Natural killer cell (primary cell): ENCODE data around the gene CASP10. TPM values are rescaled to one million over a fixed set of nuclear protein-coding genes. Genes with fewer than 3 reads are reported as not detected.
A peak's percentile ranks its signal among the peaks of the same experiment; 100 is the strongest.

Experiments
- ATAC-seq, 3 donors: fragments of 150-1000 bp in 2 of 3; fragments of 200-7000 bp in 1 of 3; cut with Tn5 transposase; 1 replicate in 1 of 3; 2 replicates in 2 of 3; pipeline ENCODE4 v1.10.0; 2021; ENCODE audit warnings: mild to moderate bottlenecking in 2 of 3, moderate library complexity in 2 of 3
- DNase-seq, 2 donors: peaks; one replicate each; pipeline versions ENCODE4 v3.0.0 to v3.0.0-alpha.2; 2013 to 2021; ENCODE audit warnings: mixed read lengths in 1 of 2
- H3K27ac ChIP-seq: one replicate; pipeline ENCODE4 v1.5.1; 2013; ENCODE audit warnings: mild to moderate bottlenecking, low read length
- H3K27me3 ChIP-seq: one replicate; pipeline ENCODE4 v1.6.1; 2013; ENCODE audit warnings: low read length; ENCODE audit not compliant: control insufficient read depth, insufficient read depth
- H3K36me3 ChIP-seq: one replicate; pipeline ENCODE4 v1.6.1; 2013; ENCODE audit warnings: low read length; ENCODE audit not compliant: control insufficient read depth, insufficient read depth
- H3K4me1 ChIP-seq: one replicate; pipeline ENCODE4 v1.6.1; 2013; ENCODE audit warnings: low read length; ENCODE audit not compliant: control insufficient read depth, insufficient read depth
- H3K4me3 ChIP-seq: one replicate; pipeline ENCODE4 v1.5.1; 2013; ENCODE audit warnings: low read length
- H3K9me3 ChIP-seq: one replicate; pipeline ENCODE4 v1.6.1; 2013; ENCODE audit warnings: low read length; ENCODE audit not compliant: control insufficient read depth, insufficient read depth
- H3K27ac Mint-ChIP-seq, 2 donors: one replicate each; pipeline ENCODE4 v1.8.0; 2022; ENCODE audit warnings: mild to moderate bottlenecking in 2 of 2, mixed read lengths in 2 of 2, moderate library complexity in 1 of 2
- H3K27me3 Mint-ChIP-seq, 2 donors: one replicate each; pipeline ENCODE4 v1.8.0; 2022; ENCODE audit warnings: low read depth in 2 of 2, mixed read lengths in 2 of 2
- H3K36me3 Mint-ChIP-seq: one replicate; pipeline ENCODE4 v1.8.0; 2022; ENCODE audit warnings: mixed read lengths
- H3K4me1 Mint-ChIP-seq, 2 donors: one replicate each; pipeline ENCODE4 v1.8.0; 2022; ENCODE audit warnings: mixed read lengths in 2 of 2
- H3K4me3 Mint-ChIP-seq: one replicate; pipeline ENCODE4 v1.8.0; 2022; ENCODE audit warnings: mild to moderate bottlenecking, moderate library complexity, mixed read lengths
- H3K9me3 Mint-ChIP-seq, 2 donors: one replicate each; pipeline ENCODE4 v1.8.0; 2022; ENCODE audit warnings: mixed read lengths in 2 of 2
- CTCF ChIP-seq: fragments of 200-600 bp; IDR thresholded peaks from one replicate; pipeline ENCODE4 v1.8.0; 2022; ENCODE audit warnings: antibody characterized with exemption
- WGBS: methylation state at CpG from one replicate; pipeline ENCODE4 v1.1.7; 2013; ENCODE audit warnings: missing lambda C conversion rate; ENCODE audit not compliant: insufficient coverage; 5-methylcytosine and 5-hydroxymethylcytosine counted together
- intact Hi-C: fragments of 100-400 bp; cut with micrococcal nuclease; formaldehyde crosslinking; loops from one replicate; pipeline ENCODE4 v1.14.2; 2022
- total RNA-seq, 4 donors: library from RNA; stranded (reverse); fragments of 120-200 nt in 1 of 4; gene quantifications; one replicate each; pipeline versions ENCODE4 v1.2.3 to v1.2.4, GENCODE V29; 2013 to 2022

CASP10 gene
- total RNA-seq, 3 donors from 2014 or later (not counting 1 experiment from before 2014, with no cell fraction given): 67.4 to 101 (median 75.3) TPM

GRCh38 chr2:201171259-201171814, 11.6 kb upstream of the CASP10 start:
- H3K27ac Mint-ChIP-seq: peak overlapping the region; percentile 15 to 75

GRCh38 chr2:201172279-201172678, 10.7 kb upstream of the CASP10 start:
- no peaks in the 10 kb centered on the region for H3K27me3 ChIP-seq
- WGBS: no CpG with 5 or more reads among the region's 2 CpGs
- Mint-ChIP-seq H3K4me3 (no peak overlapping the region), H3K27ac (peak overlapping the region; percentile 15 to 75), H3K4me1 (peaks cover 26% of the 10 kb centered on the region in 2 donors), H3K9me3 (peaks cover 5 to 14% of the 10 kb centered on the region in 2 donors), H3K36me3 (peaks cover 14% of the 10 kb centered on the region), H3K27me3 (no peaks in the 10 kb centered on the region)
- H3K4me3 ChIP-seq: no peak overlapping the region
- peaks cover 13% of the 10 kb centered on the region for H3K4me1 ChIP-seq
- intact Hi-C loops: no loop called here
- H3K27ac ChIP-seq: no peak overlapping the region
- peaks cover 6% of the 10 kb centered on the region for H3K9me3 ChIP-seq
- no peak for TF ChIP-seq CTCF
- no peak for DNase-seq
- H3K36me3 ChIP-seq: peaks cover 4% of the 10 kb centered on the region
- no peak for ATAC-seq

More at GRCh38 chr2:201171259-201171814, 11.6 kb upstream of the CASP10 start:
- peaks cover 9% of the 10 kb centered on the region for H3K4me1 ChIP-seq
- TF ChIP-seq CTCF: no peak
- intact Hi-C loops: no loop called here
- H3K27ac ChIP-seq: no peak overlapping the region
- H3K36me3 ChIP-seq: peaks cover 13% of the 10 kb centered on the region
- no peak overlapping the region for H3K4me3 ChIP-seq
- 92% methylated on average over 6 of the region's 6 CpGs for WGBS
- Mint-ChIP-seq H3K9me3 (peaks cover 5 to 14% of the 10 kb centered on the region in 2 donors), H3K4me1 (peaks cover 21 to 23% of the 10 kb centered on the region in 2 donors), H3K36me3 (peaks cover 14% of the 10 kb centered on the region), H3K4me3 (no peak overlapping the region), H3K27me3 (no peaks in the 10 kb centered on the region)
- DNase-seq (no peak), ATAC-seq (no peak)
- H3K9me3 ChIP-seq: peaks cover 6% of the 10 kb centered on the region
- no peaks in the 10 kb centered on the region for H3K27me3 ChIP-seq

- intact Hi-C loops: no loop called here
- no peak for ATAC-seq
- TF ChIP-seq CTCF: no peak
- H3K9me3 ChIP-seq: no peaks in the 10 kb centered on the region
- H3K4me3 ChIP-seq: no peak overlapping the region
- H3K27me3 ChIP-seq: no peaks in the 10 kb centered on the region
- peaks cover 4 to 5% of the 10 kb centered on the region in 2 donors for H3K9me3 Mint-ChIP-seq
- H3K36me3 ChIP-seq: no peaks in the 10 kb centered on the region
- H3K4me1 Mint-ChIP-seq: peaks cover 25 to 30% of the 10 kb centered on the region in 2 donors
- WGBS: 56% methylated on average over 1 of the region's 1 CpG
- no peak overlapping the region for H3K27ac ChIP-seq
- no peak for DNase-seq
- H3K4me3 Mint-ChIP-seq: no peak overlapping the region
- peak overlapping the region; percentile 79 to 82 for H3K27ac Mint-ChIP-seq
- H3K4me1 ChIP-seq: peaks cover 18% of the 10 kb centered on the region
- no peaks in the 10 kb centered on the region for H3K27me3 Mint-ChIP-seq
- peaks cover 2% of the 10 kb centered on the region for H3K36me3 Mint-ChIP-seq
These were observed 8.3 kb upstream of the CASP10 start for GRCh38 chr2:201174687-201175086.

- peaks cover 4 to 5% of the 10 kb centered on the region in 2 donors for H3K9me3 Mint-ChIP-seq
- H3K4me1 Mint-ChIP-seq: peaks cover 24 to 30% of the 10 kb centered on the region in 2 donors
- intact Hi-C loops: no loop called here
- Histone ChIP-seq H3K27me3 (no peaks in the 10 kb centered on the region), H3K4me1 (peaks cover 18% of the 10 kb centered on the region), H3K36me3 (no peaks in the 10 kb centered on the region), H3K27ac (no peak overlapping the region), H3K4me3 (no peak overlapping the region), H3K9me3 (no peaks in the 10 kb centered on the region)
- ATAC-seq (no peak), DNase-seq (no peak)
- TF ChIP-seq CTCF: no peak
- no peak overlapping the region for H3K4me3 Mint-ChIP-seq
- H3K27me3 Mint-ChIP-seq: no peaks in the 10 kb centered on the region
- peak overlapping the region in 1 of 2 donors; percentile 82 for H3K27ac Mint-ChIP-seq
- no peaks in the 10 kb centered on the region for H3K36me3 Mint-ChIP-seq
- WGBS: 87% methylated on average over 6 of the region's 6 CpGs
These were observed 6.9 kb upstream of the CASP10 start for GRCh38 chr2:201176081-201176481.
